GM10847 (cell line): ENCODE measurements around the gene LRGUK.

Experiments
- POLR2A ChIP-seq: IDR thresholded peaks from 2 replicates; pipeline ENCODE4 v1.6.1; 2011; ENCODE audit not compliant: insufficient read length; ENCODE audit errors: extremely low read depth

LRGUK gene

DNA sequence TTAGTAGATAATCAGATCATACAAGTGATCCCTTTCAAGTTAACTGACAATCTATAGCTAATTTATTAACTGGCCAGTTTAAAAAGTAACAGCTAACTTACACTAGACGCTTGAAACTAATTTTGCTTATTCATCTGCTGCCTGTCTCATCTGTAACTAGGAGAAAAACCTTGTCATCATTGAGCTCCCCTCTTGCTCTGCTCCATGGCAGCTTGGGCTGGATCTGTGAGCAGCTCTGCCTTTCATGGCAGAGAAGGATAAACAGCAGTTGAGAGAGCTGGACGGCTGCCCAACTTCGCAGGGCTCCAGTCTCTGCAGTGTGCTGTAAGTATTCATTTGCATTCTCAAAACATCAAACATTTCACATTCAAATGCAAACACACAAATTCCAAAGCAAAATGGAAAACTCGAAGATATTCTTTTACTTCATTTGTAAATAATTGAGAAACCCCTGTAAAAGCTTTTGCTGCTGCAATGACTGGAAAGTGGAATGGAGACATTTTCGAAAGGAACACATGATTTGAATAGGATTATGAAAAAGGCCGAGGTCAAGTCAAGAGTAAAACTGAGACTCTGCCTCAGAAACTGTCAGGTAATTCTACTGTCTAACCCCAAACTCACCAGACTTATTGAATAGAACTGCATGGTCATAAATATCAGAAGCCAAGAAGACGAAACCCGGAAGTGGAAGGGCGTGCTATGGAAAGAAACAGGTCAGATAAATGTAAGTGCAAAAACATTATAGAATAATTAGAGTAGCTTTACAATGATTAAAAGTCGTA, 172.0 kb downstream of the LRGUK start:
- TF ChIP-seq POLR2A: no peak

GRCh38 chr7:134300988-134301387, 173.8 kb downstream of the LRGUK start:
- TF ChIP-seq POLR2A: no peak

DNA sequence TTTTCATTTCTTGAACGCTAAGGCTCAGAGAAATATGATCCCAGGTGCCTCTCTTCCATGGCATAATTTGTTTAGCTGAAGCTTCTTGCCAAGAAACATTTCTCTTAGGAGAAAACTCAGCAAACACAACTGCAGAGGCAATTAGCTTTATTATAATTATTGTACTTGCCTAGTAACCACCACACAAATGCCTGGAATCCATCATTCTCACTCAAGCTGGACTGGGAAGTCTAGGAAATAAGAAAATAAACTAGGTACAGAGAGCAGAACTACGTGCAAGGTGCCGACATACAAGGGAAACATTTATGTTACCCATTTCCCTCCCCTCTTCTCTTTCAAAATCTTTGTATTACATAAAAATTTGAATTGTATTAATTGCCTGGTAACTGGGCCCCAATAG, 174.5 kb downstream of the LRGUK start:
- TF ChIP-seq POLR2A: no peak

GRCh38 chr7:134302120-134302519, 175.0 kb downstream of the LRGUK start:
- no peak for TF ChIP-seq POLR2A

GRCh38 chr7:134307320-134307719, 180.2 kb downstream of the LRGUK start:
- TF ChIP-seq POLR2A: no peak

- TF ChIP-seq POLR2A: no peak
These were observed 181.4 kb downstream of the LRGUK start for GRCh38 chr7:134308548-134308947.

DNA sequence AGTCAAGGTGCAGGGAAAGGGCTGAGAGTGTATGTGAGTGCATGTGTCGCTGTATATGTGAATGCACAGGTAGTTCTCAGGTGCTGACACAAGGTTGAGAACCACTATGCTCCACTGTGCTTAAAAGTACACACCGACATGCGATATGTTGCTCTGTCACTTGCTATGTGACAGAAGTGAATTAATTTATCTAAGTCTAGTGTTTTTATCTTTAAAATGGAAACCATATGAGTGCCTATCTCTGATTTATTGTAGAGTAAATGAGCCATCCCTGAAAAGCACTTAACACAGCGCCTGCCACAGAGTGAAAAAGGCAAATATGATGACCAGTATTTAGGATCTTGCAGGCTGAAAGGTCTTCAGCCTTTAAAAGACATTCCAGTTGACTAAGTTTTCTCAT, 184.7 kb downstream of the LRGUK start:
- no peak for TF ChIP-seq POLR2A

DNA sequence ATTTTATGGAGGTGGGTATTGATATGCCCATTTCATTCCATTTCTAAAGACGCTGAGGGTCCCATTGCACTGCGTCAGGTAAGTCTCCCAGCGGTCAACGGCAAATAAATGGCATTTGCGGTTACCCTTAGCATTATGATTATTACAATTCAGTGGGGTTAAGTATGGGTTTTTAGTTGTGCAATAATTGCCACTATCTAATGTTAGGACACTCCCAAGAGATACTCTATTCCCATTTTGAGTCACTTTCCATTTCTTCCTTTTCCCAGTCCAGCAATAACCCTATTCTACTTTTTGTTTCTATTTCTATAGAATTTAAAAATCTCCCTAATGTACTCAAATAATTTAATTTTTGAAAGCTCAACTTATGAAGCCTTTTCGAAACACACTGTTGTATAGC, 185.6 kb downstream of the LRGUK start:
- TF ChIP-seq POLR2A: no peak

- no peak for TF ChIP-seq POLR2A
These were observed 186.4 kb downstream of the LRGUK start for GRCh38 chr7:134313543-134313942.
